Measurements from ENCODE around the gene ANAPC15. TPM values are rescaled to one million over a fixed set of nuclear protein-coding genes. Genes with fewer than 3 reads are reported as not detected.

The ANAPC15 gene
- total RNA-seq, 3 donors from 2014 or later = 37.9 to 52.1 (median 39.0) TPM

- Histone ChIP-seq H3K4me1 (ENCODE audit: low read depth) (no peaks in the 10 kb centered on the region), H3K9me3 (no peaks in the 10 kb centered on the region), H3K4me3 (no peak overlapping the region), H3K36me3 (ENCODE audit: low read depth) (no peaks in the 10 kb centered on the region)
- TF ChIP-seq CTCF (IDR thresholded peaks at IDR 0.05) = no peak
- ATAC-seq (no peak), DNase-seq (no peak)
- intact Hi-C loops (cut with DNase I, micrococcal nuclease) = no loop called here
These were observed 8.4 kb upstream of the ANAPC15 start for GRCh38 chr11:72120930-72121329.

- Histone ChIP-seq H3K4me1 (ENCODE audit: low read depth) (no peaks in the 10 kb centered on the region), H3K36me3 (ENCODE audit: low read depth) (no peaks in the 10 kb centered on the region), H3K4me3 (no peak overlapping the region), H3K9me3 (no peaks in the 10 kb centered on the region)
- intact Hi-C loops (cut with DNase I, micrococcal nuclease) = no loop called here
- DNase-seq (no peak), ATAC-seq (no peak)
- no peak for TF ChIP-seq CTCF (IDR thresholded peaks at IDR 0.05)
These were observed 6.7 kb upstream of the ANAPC15 start for GRCh38 chr11:72119198-72119597.

- Histone ChIP-seq H3K4me3 (no peak overlapping the region), H3K4me1 (ENCODE audit: low read depth) (peaks cover 4% of the 10 kb centered on the region), H3K36me3 (ENCODE audit: low read depth) (no peaks in the 10 kb centered on the region), H3K9me3 (no peaks in the 10 kb centered on the region)
- no peak for TF ChIP-seq CTCF (IDR thresholded peaks at IDR 0.05)
- DNase-seq = no peak
- no peak for ATAC-seq
- intact Hi-C loops (cut with DNase I, micrococcal nuclease) = no loop called here
These were observed 3.7 kb upstream of the ANAPC15 start for GRCh38 chr11:72116019-72116755.

- peaks cover 4% of the 10 kb centered on the region for H3K4me1 ChIP-seq (ENCODE audit: low read depth)
- no peak for DNase-seq
- no peak overlapping the region for H3K4me3 ChIP-seq
- no peak for ATAC-seq
- intact Hi-C loops (cut with DNase I, micrococcal nuclease) = loop anchor here in 1 of 2 donors (5.0 kb wide), 1 partner anchor 58 kb away; no protein-coding TSS in a partner anchor
- H3K9me3 ChIP-seq = no peaks in the 10 kb centered on the region
- no peaks in the 10 kb centered on the region for H3K36me3 ChIP-seq (ENCODE audit: low read depth)
- no peak for TF ChIP-seq CTCF (IDR thresholded peaks at IDR 0.05)
These were observed 2.1 kb upstream of the ANAPC15 start for GRCh38 chr11:72114570-72114969.

- H3K36me3 ChIP-seq (ENCODE audit: low read depth) = no peaks in the 10 kb centered on the region
- intact Hi-C loops (cut with DNase I, micrococcal nuclease) = loop anchor here in 1 of 2 donors (5.0 kb wide), 1 partner anchor 59 kb away; no protein-coding TSS in a partner anchor
- DNase-seq = no peak
- peaks cover 4% of the 10 kb centered on the region for H3K4me1 ChIP-seq (ENCODE audit: low read depth)
- no peak for ATAC-seq
- H3K4me3 ChIP-seq = peak overlapping the region; percentile 20
- H3K9me3 ChIP-seq = no peaks in the 10 kb centered on the region
- TF ChIP-seq CTCF (IDR thresholded peaks at IDR 0.05) = no peak
These were observed 698 bp upstream of the ANAPC15 start for GRCh38 chr11:72112978-72113808.

Measured in mucosa of descending colon (tissue), 3 donors.